Measurements from ENCODE around the gene ATF7IP.

Gene ATF7IP

DNA sequence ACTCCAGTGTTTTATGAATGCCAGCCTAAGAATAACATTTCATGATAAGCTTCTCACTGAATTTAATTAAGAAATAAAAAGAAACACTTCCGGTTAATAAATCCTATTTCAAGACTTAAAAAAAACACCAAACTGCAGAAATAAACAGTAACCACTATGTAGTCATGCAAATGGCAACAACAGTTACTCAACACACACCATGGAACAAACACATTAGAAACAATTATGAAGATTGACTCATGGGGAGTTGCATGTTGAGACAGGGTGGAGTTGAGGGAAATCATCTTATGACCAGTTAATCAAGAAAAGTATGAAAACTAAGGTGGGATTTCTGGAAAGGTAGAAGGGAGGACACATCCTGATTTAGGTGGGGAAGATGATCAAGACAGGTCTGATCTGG is 149.5 kb downstream of the ATF7IP start:
- DNase-seq (ENCODE audit: insufficient read length, low spot score), result no peak
- FAIRE-seq, result no peak
- TF ChIP-seq POU2F2 (IDR thresholded peaks at IDR 0.05; ENCODE audit: low read depth, low read length) (no peak), PAX5 (IDR thresholded peaks at IDR 0.05; ENCODE audit: insufficient read depth, low read length, severe bottlenecking) (no peak), SPI1 (IDR thresholded peaks at IDR 0.05; ENCODE audit: low read depth, low read length) (no peak), TAF1 (IDR thresholded peaks at IDR 0.05; ENCODE audit: low read depth, low read length) (no peak), POLR2A (IDR thresholded peaks at IDR 0.05; ENCODE audit: low read depth, low read length) (no peak), POLR2AphosphoS5 (IDR thresholded peaks at IDR 0.05; ENCODE audit: low read depth, low read length) (no peak)

DNA sequence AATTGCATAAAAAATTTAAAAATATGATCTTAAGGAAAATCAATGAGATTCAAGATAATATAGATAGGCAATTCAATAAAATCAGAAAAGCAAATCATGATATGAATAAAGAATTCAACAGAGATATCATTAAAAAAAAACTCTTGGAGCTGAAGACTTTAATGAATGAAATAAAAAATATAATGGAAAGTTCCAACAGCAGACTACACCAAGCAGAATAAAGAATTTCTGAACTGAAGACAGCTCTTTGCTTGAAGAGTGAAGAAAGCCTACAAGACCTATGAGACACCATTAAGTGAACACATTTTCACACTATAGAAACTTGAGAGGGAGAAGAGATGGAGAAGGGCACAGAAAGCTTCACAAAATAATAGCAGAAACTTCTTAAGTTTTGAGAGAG is 156.3 kb downstream of the ATF7IP start:
- FAIRE-seq, result no peak
- DNase-seq (ENCODE audit: insufficient read length, low spot score), result no peak
- TF ChIP-seq TAF1 (IDR thresholded peaks at IDR 0.05; ENCODE audit: low read depth, low read length) (no peak), POU2F2 (IDR thresholded peaks at IDR 0.05; ENCODE audit: low read depth, low read length) (no peak), POLR2A (IDR thresholded peaks at IDR 0.05; ENCODE audit: low read depth, low read length) (no peak), POLR2AphosphoS5 (IDR thresholded peaks at IDR 0.05; ENCODE audit: low read depth, low read length) (no peak), PAX5 (IDR thresholded peaks at IDR 0.05; ENCODE audit: insufficient read depth, low read length, severe bottlenecking) (no peak), SPI1 (IDR thresholded peaks at IDR 0.05; ENCODE audit: low read depth, low read length) (no peak)

DNA sequence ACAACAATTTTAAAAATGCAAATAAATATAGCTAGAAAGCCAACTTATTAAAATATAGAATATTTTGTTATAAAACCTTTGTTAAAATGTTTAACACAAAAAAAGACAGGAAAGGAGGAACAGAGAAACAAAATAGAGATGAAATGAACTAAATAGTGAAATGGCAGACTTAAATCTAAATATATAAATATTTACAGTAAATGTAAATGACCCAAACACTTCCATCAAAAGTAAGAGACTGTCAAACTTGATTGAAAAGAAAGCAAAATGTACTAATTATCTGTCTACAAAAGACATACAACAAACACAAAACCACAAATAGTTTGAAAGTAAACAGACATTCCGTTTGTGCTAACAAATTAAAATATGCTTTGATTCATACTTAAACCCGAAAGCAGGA is 160.5 kb downstream of the ATF7IP start:
- no peak for FAIRE-seq
- no peak for TF ChIP-seq PAX5 (IDR thresholded peaks at IDR 0.05; ENCODE audit: insufficient read depth, low read length, severe bottlenecking)
- no peak for TF ChIP-seq SPI1 (IDR thresholded peaks at IDR 0.05; ENCODE audit: low read depth, low read length)
- no peak for TF ChIP-seq POU2F2 (IDR thresholded peaks at IDR 0.05; ENCODE audit: low read depth, low read length)
- no peak for TF ChIP-seq POLR2A (IDR thresholded peaks at IDR 0.05; ENCODE audit: low read depth, low read length)
- TF ChIP-seq POLR2AphosphoS5 (IDR thresholded peaks at IDR 0.05; ENCODE audit: low read depth, low read length), result no peak
- TF ChIP-seq TAF1 (IDR thresholded peaks at IDR 0.05; ENCODE audit: low read depth, low read length), result no peak
- DNase-seq (ENCODE audit: insufficient read length, low spot score), result no peak

DNA sequence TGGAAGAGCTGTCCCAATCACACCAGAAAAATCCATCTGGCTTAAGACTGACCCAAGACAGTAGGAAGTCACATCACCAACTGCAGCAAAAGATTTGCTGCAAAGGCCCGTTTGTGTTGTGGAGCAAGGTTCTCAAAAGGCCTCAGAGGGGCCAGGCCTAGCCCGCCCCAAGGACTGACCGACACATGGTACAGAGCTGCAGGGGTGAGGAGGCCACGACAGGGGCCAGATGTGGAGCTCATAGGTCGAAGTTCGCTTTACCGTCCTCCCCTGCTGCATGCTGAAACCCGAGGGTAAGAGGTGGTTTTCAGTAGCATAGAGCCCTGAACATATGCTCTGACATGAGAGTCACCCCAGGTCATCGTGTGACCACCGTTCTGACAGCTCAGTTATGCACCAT is 166.7 kb downstream of the ATF7IP start:
- TF ChIP-seq POLR2AphosphoS5 (IDR thresholded peaks at IDR 0.05; ENCODE audit: low read depth, low read length) (no peak), POU2F2 (IDR thresholded peaks at IDR 0.05; ENCODE audit: low read depth, low read length) (no peak), PAX5 (IDR thresholded peaks at IDR 0.05; ENCODE audit: insufficient read depth, low read length, severe bottlenecking) (no peak)
- no peak for FAIRE-seq
- DNase-seq (ENCODE audit: insufficient read length, low spot score), result no peak

DNA sequence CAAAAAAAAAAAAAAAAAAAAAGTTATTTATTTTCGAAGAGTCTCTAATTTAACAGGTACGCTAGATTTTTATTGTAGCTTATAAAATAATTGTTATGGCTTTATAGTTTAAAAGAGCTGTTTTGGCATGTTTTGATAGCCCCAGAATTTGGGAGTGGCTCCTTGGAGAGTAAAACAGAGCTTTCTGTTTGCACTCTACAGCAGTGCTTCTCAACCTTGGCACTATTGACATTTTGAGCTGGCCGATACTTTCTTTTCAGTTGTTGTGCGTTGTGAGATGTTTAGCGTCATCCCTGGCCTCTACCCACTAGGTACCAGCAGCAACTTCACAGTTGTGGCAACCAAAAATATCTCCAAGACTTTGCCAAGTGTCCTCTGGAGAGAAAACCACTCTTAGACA is 171.6 kb downstream of the ATF7IP start:
- no peak for TF ChIP-seq POLR2AphosphoS5 (IDR thresholded peaks at IDR 0.05; ENCODE audit: low read depth, low read length)
- TF ChIP-seq POU2F2 (IDR thresholded peaks at IDR 0.05; ENCODE audit: low read depth, low read length), result no peak
- TF ChIP-seq PAX5 (IDR thresholded peaks at IDR 0.05; ENCODE audit: insufficient read depth, low read length, severe bottlenecking), result no peak
- no peak for TF ChIP-seq SPI1 (IDR thresholded peaks at IDR 0.05; ENCODE audit: low read depth, low read length)
- no peak for TF ChIP-seq POLR2A (IDR thresholded peaks at IDR 0.05; ENCODE audit: low read depth, low read length)
- no peak for TF ChIP-seq TAF1 (IDR thresholded peaks at IDR 0.05; ENCODE audit: low read depth, low read length)
- FAIRE-seq (no peak), DNase-seq (ENCODE audit: insufficient read length, low spot score) (no peak)

DNA sequence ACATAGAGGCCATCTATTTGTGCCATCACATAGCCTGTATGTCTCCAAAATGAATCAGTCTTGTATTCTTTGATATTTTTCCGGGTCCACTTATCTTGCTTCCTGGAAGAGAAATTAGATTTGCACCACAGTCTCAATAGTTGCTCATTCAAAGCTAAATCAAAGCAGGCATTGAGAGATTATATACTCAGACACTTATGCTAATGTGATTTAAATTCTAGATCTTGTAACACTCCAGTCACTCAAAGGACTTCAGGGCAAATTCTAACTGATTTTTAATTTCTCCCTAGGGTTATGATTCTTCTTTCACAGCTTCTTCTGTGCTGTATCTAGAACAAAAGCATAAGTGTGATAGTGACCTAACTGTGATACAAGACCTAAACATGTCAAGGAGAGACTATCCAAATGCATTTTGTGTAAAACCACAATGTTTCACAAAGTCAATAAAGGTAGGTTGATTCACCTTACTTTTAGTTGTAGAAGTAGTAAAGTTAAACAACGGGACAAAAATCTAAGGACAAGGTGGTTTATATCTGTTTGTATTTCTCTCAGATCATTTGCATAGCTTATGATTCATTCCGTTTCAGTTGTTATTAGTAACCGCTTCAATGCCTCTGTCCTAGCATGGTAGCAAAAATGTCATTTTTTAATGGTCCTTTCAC is 175.4 kb downstream of the ATF7IP start:
- DNase-seq (ENCODE audit: insufficient read length, low spot score) (no peak), FAIRE-seq (peak; percentile 66)
- no peak for TF ChIP-seq SPI1 (IDR thresholded peaks at IDR 0.05; ENCODE audit: low read depth, low read length)
- TF ChIP-seq TAF1 (IDR thresholded peaks at IDR 0.05; ENCODE audit: low read depth, low read length), result no peak
- no peak for TF ChIP-seq POLR2A (IDR thresholded peaks at IDR 0.05; ENCODE audit: low read depth, low read length)
- no peak for TF ChIP-seq POU2F2 (IDR thresholded peaks at IDR 0.05; ENCODE audit: low read depth, low read length)
- no peak for TF ChIP-seq POLR2AphosphoS5 (IDR thresholded peaks at IDR 0.05; ENCODE audit: low read depth, low read length)
- TF ChIP-seq PAX5 (IDR thresholded peaks at IDR 0.05; ENCODE audit: insufficient read depth, low read length, severe bottlenecking), result no peak

DNA sequence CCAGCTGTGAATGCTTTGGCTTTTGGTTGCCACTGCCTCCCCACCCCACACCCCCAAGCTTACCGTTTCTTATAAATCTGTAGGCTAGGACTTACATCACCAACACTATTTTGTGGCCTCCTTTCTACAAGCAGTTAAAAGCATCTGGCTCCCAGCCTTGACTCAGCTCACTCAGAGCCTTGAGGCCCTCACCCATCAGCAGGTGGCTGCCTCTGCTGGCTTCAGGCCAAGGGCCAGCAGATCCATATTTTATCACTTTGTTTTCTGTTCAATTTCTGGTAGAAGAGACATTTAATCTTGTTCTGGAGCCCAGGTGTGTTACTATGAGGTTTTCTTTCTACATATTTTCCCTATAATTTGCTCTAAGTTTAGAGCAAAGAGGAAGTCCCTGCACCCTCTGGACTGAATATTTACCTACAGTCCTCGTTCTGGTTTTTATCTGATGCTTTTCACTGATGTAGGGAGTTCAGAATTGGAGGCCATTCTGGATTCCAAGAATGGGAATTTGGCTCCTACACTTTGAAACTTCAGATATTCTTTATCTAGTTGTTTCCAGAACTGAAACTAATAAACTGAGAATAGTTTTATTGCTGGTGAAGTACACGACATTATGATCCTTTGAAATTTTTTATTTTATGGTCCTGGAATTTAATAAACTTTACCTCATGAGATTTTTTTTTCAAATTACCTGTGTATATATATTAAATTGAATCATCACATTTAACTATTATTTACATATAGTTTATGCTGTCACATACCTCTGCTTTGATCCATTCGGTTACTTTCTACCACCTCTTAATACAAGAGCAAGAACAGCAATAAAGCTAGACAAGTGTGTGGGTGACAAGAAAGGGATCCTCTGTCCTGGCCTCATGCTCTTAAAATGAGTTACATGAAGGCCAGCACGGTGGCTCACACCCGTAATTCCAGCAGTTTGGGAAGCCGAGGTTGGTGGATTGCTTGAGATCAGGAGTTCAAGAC is 180.0 kb downstream of the ATF7IP start:
- no peak for DNase-seq (ENCODE audit: insufficient read length, low spot score)
- TF ChIP-seq TAF1 (IDR thresholded peaks at IDR 0.05; ENCODE audit: low read depth, low read length), result no peak
- no peak for TF ChIP-seq POLR2AphosphoS5 (IDR thresholded peaks at IDR 0.05; ENCODE audit: low read depth, low read length)
- no peak for TF ChIP-seq PAX5 (IDR thresholded peaks at IDR 0.05; ENCODE audit: insufficient read depth, low read length, severe bottlenecking)
- no peak for TF ChIP-seq POLR2A (IDR thresholded peaks at IDR 0.05; ENCODE audit: low read depth, low read length)
- no peak for FAIRE-seq

DNA sequence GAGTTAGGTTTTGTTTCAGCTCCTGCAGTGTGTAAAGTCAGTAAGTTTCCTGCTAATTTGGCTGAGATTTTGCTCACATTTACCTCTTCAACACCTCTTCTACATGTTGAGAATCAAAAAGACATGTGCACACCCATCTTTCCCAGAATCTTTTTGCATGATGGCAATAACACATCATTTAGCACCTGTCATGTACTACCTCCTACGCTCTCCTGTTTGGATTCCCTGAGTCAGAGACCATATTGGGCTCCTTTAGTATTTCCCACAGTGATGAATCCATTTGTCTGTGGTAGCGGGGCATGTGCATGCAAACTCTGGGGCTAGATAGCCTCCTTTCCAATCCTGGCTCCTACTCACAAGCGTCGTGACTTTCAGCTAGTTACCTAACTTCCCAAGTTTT is 182.1 kb downstream of the ATF7IP start:
- TF ChIP-seq POLR2A (IDR thresholded peaks at IDR 0.05; ENCODE audit: low read depth, low read length) (no peak), SPI1 (IDR thresholded peaks at IDR 0.05; ENCODE audit: low read depth, low read length) (no peak), POU2F2 (IDR thresholded peaks at IDR 0.05; ENCODE audit: low read depth, low read length) (no peak), TAF1 (IDR thresholded peaks at IDR 0.05; ENCODE audit: low read depth, low read length) (no peak), POLR2AphosphoS5 (IDR thresholded peaks at IDR 0.05; ENCODE audit: low read depth, low read length) (no peak), PAX5 (IDR thresholded peaks at IDR 0.05; ENCODE audit: insufficient read depth, low read length, severe bottlenecking) (no peak)
- DNase-seq (ENCODE audit: insufficient read length, low spot score), result no peak
- no peak for FAIRE-seq

DNA sequence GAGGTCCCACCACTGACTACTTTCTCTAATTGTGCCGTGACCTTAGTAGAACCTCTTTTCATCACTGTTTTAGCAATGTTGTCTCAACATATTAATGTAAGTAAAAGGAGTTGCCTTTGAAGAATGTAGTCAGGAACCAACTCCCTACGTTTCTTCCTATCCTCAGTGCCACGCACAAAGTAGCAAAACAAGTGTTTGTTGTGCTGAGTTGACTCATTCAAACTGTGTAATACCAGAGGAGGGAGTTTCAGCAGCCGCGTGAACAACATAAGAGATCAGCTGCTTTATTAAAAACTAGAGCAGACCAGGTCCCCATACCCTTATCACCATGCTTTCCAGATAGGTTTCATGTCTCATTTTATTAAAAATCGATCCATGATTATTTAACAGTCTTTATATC is 183.1 kb downstream of the ATF7IP start:
- TF ChIP-seq PAX5 (IDR thresholded peaks at IDR 0.05; ENCODE audit: insufficient read depth, low read length, severe bottlenecking), result no peak
- TF ChIP-seq SPI1 (IDR thresholded peaks at IDR 0.05; ENCODE audit: low read depth, low read length), result no peak
- TF ChIP-seq TAF1 (IDR thresholded peaks at IDR 0.05; ENCODE audit: low read depth, low read length), result no peak
- no peak for TF ChIP-seq POLR2AphosphoS5 (IDR thresholded peaks at IDR 0.05; ENCODE audit: low read depth, low read length)
- TF ChIP-seq POU2F2 (IDR thresholded peaks at IDR 0.05; ENCODE audit: low read depth, low read length), result no peak
- TF ChIP-seq POLR2A (IDR thresholded peaks at IDR 0.05; ENCODE audit: low read depth, low read length), result no peak
- no peak for FAIRE-seq

More for the DNA sequence above, 183.1 kb downstream of the ATF7IP start:
- DNase-seq (ENCODE audit: insufficient read length, low spot score), result no peak

All from GM12891 (cell line).